Coronary artery (tissue), 2 donors: ENCODE results near the gene ARPC2.

ENCODE experiments used
- DNase-seq: peaks from one replicate; pipeline ENCODE4 v3.0.0-alpha.2; 2017; ENCODE audit warnings: low spot score
- H3K27ac ChIP-seq, 2 donors: fragments of 200-600 bp; sonication (generic); one replicate each; pipeline ENCODE4 v1.5.1; 2016 to 2019
- H3K4me3 ChIP-seq: fragments of 200-600 bp; sonication (generic); 2 replicates; pipeline ENCODE4 v1.5.1; 2016; ENCODE audit warnings: mild to moderate bottlenecking, moderate library complexity
- CTCF ChIP-seq: fragments of 200-600 bp; sonication (generic); IDR thresholded peaks from one replicate; pipeline ENCODE4 v1.5.1; 2019; ENCODE audit warnings: antibody characterized with exemption

The ARPC2 gene

GRCh38 chr2:218235017-218235416, 18.0 kb downstream of the ARPC2 start:
- TF ChIP-seq CTCF, result no peak
- H3K4me3 ChIP-seq, result no peak overlapping the region
- no peak for DNase-seq
- no peak overlapping the region for H3K27ac ChIP-seq

- H3K4me3 ChIP-seq, result no peak overlapping the region
- no peak for TF ChIP-seq CTCF
- DNase-seq, result no peak
- H3K27ac ChIP-seq, result no peak overlapping the region
Observed at GRCh38 chr2:218236829-218237228, 19.8 kb downstream of the ARPC2 start.

- H3K27ac ChIP-seq, result no peak overlapping the region
- no peak for TF ChIP-seq CTCF
- no peak overlapping the region for H3K4me3 ChIP-seq
- DNase-seq, result no peak
Observed at GRCh38 chr2:218238887-218239286, 21.9 kb downstream of the ARPC2 start.

- no peak overlapping the region for H3K4me3 ChIP-seq
- no peak overlapping the region for H3K27ac ChIP-seq
- no peak for TF ChIP-seq CTCF
- DNase-seq, result no peak
Observed at GRCh38 chr2:218244204-218244603, 27.2 kb downstream of the ARPC2 start.

- no peak for TF ChIP-seq CTCF
- H3K27ac ChIP-seq, result no peak overlapping the region
Observed at GRCh38 chr2:218244665-218245064, 27.7 kb downstream of the ARPC2 start.

GRCh38 chr2:218245214-218245613, 28.2 kb downstream of the ARPC2 start:
- no peak for DNase-seq
- Histone ChIP-seq H3K4me3 (no peak overlapping the region), H3K27ac (no peak overlapping the region)
- no peak for TF ChIP-seq CTCF

More at GRCh38 chr2:218244665-218245064, 27.7 kb downstream of the ARPC2 start:
- no peak for DNase-seq
- no peak overlapping the region for H3K4me3 ChIP-seq

GRCh38 chr2:218249691-218250090, 32.7 kb downstream of the ARPC2 start:
- no peak for TF ChIP-seq CTCF
- no peak for DNase-seq
- Histone ChIP-seq H3K4me3 (no peak overlapping the region), H3K27ac (no peak overlapping the region)
